Measurements from ENCODE around the gene MAF.

DNA sequence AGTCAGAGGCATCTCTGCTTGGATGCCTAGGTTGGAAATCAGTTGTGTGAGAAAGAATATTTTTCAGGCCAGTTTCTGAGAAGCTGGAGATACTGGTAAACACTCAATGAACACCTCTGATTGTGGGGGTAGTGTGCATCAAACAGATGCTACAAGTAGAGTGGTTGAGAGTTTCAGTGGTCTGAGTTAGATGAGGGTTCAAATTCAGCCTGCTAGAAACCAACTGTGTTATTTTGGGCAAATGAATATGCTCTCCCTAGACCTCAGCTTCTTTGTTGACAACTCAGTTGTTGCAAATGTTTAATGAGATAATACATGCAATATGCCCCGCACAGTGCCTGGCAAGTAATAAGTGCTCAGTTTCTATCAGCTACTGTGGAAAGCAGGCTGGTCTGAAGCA, 25.2 kb upstream of the MAF start:
- TF ChIP-seq, protein P1, sequence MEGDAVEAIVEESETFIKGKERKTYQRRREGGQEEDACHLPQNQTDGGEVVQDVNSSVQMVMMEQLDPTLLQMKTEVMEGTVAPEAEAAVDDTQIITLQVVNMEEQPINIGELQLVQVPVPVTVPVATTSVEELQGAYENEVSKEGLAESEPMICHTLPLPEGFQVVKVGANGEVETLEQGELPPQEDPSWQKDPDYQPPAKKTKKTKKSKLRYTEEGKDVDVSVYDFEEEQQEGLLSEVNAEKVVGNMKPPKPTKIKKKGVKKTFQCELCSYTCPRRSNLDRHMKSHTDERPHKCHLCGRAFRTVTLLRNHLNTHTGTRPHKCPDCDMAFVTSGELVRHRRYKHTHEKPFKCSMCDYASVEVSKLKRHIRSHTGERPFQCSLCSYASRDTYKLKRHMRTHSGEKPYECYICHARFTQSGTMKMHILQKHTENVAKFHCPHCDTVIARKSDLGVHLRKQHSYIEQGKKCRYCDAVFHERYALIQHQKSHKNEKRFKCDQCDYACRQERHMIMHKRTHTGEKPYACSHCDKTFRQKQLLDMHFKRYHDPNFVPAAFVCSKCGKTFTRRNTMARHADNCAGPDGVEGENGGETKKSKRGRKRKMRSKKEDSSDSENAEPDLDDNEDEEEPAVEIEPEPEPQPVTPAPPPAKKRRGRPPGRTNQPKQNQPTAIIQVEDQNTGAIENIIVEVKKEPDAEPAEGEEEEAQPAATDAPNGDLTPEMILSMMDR (IDR thresholded peaks at IDR 0.05 in 8 of 11, conservative IDR thresholded peaks at IDR 0.05 in 3 of 11) = no peak
- TF ChIP-seq POLR2A (IDR thresholded peaks at IDR 0.05) (no peak), POLR2AphosphoS5 (IDR thresholded peaks at IDR 0.05) (no peak)
